ENCODE results near the gene ELAVL3.

- TF ChIP-seq POLR2AphosphoS5 (IDR thresholded peaks at IDR 0.05) (no peak), CTCF (IDR thresholded peaks at IDR 0.05) (no peak)
Measured at GRCh38 chr19:11423164-11423790, 57.6 kb downstream of the ELAVL3 start.
